HG02884 (cell line): ENCODE data around the gene EGFLAM.
A peak's percentile ranks its signal among the peaks of the same experiment; 100 is the strongest.
"Not testable (repeated sequence)": the region's sequence is repeated elsewhere in the genome, so short reads cannot be mapped to it uniquely, and the experiment has no call there.

Source experiments
- ATAC-seq: cut with Tn5 transposase; IDR thresholded peaks from one replicate; pipeline ENCODE4 v1.9.1; 2021; ENCODE audit warnings: mild to moderate bottlenecking, moderate library complexity; ENCODE audit not compliant: unreplicated experiment

Gene EGFLAM

DNA sequence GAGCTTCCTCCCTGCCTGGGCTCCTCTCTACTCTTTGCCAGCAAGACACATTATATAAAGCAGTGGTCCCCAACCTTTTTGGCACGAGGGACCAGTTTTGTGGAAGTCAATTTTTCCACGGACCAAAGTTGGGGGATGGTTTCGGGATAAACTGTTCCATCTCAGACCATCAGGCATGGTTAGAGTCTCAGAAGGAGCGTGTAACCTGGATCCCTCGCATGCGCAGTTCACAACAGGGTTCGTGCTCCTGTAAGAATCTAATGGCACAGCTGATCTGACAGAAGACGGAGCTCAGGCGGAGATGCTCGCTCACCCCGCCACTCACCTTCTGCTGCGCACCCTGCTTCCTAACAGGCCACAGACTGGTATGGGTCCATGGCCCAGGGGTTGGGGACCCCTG, 155.3 kb downstream of the EGFLAM start:
- ATAC-seq: no peak

DNA sequence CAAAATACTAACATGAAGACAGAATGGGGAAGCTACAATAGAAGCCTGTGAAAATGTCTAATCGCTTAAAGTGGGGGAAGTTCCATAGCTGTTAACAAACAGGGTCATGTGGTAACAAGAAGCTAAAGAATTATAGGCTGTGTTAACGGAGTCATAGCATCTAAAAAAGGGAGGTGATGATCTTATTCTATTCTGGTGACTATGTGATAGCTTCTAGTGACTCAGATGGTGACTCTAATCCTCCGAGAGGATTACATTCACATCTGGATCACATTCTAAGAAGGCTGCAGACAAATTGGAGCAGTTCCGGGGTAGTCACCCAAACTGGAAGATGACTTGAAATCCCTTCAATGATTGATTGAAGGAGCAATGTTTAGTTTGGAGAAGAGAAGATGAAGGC, 156.0 kb downstream of the EGFLAM start:
- ATAC-seq: no peak

DNA sequence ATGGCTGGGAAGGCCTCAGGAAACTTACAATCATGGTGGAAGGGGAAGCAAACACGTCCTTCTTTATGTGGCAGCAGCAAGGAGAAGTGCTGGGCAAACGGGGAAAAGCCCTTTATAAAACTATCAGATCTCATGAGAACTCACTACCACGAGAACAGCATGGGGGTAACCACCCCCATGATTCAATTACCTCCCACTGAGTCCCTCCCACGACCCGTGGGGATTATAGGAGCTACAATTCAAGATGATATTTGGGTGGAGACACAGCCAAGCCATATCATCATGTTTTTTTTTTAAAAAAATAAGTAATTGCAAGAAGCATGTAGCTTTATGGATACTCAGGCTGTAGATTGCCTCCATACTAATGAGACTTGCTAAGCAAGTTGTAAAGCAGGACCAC, 157.4 kb downstream of the EGFLAM start:
- ATAC-seq: not testable (repeated sequence)

DNA sequence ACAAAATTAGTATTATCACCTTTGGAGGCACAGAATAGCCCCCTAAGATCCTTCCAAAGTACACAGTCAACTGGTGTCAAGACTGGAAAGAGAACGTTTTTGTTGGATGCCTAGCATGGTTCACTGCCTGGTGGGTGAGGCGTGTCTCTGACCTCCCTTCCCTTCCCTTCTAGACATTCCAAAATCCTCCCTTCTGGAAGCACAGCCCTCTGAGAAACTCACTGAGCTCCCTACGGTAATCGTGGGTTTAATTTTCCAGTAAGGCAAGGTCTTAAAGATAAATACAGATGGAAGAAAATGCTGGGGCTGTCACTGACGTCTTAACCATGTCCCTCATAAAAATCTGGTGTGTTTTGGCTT, 159.3 kb downstream of the EGFLAM start:
- no peak for ATAC-seq

DNA sequence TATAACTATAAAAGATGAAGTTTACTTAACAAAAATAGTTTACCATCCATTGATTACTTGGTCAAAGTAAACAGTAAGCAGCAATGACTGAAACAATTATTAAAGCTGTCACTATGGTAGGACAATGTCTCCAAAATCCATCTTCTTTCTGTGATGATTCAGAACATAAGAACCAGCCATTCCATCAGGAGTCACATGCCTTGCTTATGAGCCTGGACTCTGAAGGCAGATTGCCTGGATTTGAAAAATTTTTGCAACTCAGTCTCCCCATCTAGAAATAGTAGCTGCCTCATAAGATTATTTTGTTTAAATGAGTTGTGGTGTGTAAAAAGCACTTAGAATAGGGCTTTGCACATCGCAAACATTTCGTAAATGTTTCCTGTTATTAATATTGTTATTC, 161.9 kb downstream of the EGFLAM start:
- ATAC-seq: no peak

DNA sequence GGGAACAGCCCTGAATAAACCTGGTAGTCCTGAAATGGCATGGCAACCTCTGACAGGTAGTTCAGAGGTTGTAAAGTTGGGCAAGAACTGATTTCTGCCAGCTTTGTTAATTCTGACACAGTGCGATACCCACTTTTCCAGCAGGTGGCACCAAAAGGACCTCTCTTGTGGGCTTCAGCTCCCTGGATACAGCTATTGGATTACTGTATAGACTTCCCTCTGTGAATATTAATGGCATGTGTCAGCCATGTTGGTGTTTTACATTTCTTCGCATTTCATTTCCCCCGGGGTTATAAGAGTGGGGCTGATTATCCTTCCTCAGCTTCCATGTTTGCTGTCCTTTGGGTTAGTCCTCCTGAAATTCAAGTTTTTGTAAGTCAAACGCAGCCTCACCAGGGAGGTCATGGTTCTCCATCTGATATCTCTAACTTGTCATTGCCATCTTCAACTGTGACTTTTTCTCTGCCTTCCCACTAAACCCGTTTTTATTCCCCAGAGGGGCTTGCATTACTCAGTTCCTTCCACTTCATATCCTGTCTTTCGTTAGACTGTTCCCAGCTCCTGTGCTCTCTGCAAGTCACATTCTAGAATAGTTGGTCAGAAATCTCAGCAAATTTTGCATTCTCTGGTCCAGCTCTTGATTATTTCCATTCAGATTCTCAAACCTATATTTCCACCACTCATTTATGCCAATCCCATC, 162.5 kb downstream of the EGFLAM start:
- ATAC-seq: peak; percentile 81

DNA sequence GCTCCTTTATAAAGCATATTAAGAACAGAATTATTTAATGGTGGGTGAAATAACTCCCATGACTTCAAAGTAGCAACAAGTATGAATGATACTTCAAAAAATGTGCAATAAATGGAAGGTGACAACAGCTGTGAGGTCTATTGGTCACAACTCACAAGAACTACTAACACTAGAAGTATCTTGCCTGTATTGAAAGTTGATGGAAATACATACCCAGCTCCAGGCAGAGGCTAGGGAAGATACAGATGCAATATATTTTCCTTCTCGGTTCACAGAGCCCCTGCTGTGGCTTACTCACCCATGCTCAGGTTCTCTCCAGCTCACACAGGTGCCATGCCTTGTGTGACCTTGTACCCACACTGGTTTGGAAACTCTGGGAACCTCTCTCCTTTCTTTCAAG, 164.3 kb downstream of the EGFLAM start:
- ATAC-seq: no peak

DNA sequence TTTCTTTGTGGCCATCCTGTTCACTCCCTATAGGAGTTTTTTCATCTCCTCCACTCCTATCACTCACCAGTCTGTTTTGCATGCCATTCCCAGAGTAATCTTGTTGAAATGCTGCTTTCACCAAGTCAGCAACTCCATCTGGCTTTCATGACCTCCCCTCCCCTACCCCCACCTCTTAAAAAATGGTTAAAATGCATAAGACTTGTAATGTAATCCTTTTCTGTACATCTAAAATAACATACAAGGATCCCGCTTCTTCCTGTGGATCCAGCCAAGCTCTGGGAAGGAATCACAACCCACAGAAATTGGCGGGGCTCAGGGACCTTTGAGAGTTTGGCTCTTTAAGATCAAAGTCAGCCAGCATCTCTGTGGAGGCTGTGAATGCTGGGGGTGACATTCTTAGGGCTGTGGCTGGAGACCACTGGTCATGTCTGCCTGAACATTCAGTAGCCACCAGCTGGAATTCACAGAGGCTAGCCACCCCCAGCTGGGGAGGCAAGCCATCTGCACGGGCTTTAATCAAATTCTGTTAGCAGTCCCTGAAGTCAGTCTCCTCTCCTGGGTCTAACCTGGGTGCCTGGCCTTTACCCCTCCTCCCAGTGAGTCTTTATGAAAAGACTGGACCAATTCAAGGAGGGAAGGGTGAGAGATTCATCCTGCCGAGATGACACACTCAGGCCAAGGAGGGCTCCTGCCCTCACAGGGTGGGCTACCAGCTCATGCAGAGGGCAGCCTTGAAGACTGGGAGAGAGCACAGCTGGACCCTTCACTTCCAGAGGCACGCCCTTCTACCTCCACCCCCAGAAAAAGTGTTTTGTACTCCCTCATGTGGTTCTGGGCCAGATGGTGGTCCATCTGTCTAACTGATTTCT, 165.2 kb downstream of the EGFLAM start:
- no peak for ATAC-seq

DNA sequence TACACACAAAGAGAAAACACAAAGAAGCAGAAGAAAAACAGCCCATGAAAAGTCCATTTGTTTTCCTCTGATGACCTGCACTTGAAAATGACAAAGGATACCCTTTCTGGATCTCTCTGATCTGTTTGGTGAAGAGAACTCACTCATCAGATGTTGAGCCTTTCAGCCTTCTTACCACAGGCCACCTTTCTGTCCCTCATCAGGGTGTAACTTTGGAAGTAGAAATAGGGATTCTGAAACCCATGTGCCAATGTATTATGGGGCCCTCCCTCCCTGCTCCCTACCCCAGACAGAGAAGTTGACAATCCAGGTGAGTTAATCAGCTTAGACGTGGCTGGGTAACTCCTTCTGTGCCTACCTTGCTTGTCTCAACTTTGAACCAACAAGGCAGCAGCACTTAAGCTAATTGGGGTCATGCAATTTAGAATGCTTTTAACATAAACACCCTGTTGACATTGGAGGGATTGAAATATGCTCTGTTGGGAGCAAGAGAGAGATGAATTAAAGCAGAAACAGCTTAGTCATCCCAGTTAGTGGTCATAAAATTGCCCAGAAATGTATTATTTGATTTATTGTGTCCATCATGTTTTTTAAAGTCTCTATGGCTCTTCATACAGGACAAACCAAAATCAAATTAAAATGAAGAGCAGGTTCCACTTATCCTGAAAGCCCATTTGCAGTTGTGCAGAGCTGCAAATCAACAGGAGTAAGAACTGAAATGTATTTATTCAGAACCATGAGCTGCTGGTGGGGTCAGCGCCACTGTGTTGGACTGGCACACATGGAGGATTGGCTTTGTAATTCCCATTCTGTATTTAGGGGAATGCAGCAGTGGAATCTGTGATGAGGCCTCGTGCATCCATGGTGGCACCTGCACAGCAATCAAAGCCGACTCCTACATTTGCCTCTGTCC, 166.0 kb downstream of the EGFLAM start:
- ATAC-seq: no peak

DNA sequence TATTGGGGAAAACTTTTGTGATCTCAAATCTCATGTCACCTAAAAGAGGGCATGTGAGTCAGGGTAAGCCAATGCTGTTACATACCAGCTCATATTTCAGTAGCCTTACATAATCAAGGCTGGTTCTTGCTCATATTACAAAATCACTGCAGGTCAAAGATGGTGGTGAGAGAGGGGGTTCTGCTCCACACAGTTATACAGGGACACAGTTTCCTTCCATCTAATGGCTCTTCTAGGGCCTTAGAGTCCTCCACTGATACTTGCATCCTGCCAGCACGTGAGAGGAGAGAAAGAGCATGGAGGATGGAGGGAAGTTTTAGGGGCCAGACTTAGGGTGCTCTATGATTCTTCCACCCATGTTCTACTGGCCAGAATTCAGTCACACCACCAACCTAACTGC, 168.1 kb downstream of the EGFLAM start:
- no peak for ATAC-seq

DNA sequence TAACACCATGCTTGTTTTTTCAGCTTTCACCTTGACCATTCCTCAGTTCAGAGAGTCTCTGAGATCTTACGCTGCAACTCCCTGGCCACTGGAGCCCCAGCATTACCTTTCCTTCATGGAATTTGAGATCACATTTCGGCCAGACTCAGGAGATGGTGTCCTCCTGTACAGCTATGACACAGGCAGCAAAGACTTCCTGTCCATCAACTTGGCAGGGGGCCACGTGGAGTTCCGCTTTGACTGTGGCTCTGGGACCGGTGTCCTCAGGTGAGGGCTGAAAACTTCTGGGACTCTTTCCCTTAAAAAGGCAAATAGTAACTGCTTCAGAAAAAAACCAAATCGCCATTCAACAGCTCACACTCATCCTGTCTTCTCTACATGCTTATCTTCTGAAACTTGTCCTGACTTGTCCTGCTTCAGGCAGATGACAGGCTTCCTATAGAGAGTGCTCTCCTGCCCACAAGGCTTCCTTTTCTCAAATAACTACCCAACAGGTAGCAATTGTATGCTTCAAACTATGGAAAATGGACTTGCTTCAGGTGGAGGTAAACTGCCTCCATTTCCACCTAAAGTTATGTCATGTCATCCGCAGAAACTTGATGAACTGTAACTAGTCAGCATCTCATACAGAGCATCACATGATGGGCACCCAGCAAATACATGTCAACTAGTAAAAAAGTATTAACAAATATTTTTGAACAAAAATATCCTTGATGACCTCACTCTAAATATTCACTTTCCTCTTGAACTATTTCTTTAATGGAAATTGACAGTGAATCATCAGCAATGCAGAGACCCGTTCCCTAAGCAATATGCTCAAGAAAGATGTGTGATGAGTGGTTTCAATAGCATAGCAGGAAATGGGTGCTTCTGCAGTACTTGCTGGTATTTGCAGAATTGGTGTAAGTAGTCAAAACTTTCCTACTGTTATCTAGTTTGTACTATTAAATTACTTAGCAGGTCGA, 168.9 kb downstream of the EGFLAM start:
- ATAC-seq: no peak

DNA sequence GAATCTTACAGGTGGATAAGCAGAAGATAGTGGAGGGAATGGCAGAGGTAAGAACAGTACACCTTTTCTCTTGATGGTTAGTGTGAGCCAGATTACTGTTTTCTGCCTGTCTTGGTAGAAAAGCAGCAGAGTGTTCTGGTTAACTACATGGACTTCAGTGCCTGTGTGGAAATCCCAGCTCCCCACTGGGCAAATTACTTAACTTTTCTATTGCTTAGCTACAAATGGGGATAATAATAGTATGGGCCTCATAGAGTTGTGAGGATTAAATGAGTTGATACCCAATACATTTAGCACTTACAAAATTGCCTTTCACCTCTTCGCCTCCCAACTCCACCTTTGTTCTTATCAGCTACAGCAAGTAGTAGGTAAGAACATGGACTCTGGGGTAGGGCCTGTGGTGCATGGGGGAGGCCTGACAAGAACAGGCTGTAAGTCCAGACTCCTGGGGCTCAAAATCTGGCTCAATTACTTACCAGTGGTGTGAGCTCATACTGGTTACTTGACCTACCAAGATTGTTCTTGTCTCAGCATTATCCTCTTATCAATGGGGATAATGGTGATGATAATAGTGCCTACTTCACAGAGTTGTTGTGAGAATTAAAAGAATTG, 173.0 kb downstream of the EGFLAM start:
- ATAC-seq: no peak

DNA sequence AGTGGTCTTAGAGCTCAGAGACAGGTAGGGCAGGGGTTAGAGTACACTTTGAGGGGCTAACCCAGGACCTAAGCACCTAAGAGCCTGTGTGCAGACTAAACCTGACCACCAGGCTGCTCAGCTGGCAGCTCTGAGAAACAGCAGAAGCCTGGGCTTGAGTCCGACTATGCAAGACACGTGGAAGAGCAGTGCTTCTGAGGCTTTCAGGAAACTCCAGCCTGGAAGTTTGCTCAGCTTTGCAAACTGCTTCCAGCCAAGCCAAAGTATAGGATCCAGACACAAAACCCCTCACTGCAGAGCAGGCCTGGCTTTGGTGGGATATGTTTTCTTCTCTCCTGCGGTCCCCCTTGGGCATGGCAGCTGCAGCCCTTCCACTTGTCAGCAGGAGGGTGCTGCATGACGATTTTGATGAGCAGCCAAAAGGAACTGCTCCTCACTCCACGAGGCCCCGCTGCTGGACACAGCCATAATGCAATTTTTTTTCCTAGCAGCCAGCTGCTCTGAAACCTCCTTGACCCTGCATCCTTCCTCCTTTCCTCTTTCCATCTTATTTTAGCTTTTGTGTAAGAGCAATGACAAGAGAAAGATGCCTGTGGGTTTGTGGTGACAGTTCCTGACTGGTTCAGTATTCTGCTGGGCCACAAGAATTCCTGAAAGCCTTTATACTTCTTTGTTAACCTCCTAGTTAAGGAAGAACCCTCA, 175.0 kb downstream of the EGFLAM start:
- ATAC-seq: no peak

DNA sequence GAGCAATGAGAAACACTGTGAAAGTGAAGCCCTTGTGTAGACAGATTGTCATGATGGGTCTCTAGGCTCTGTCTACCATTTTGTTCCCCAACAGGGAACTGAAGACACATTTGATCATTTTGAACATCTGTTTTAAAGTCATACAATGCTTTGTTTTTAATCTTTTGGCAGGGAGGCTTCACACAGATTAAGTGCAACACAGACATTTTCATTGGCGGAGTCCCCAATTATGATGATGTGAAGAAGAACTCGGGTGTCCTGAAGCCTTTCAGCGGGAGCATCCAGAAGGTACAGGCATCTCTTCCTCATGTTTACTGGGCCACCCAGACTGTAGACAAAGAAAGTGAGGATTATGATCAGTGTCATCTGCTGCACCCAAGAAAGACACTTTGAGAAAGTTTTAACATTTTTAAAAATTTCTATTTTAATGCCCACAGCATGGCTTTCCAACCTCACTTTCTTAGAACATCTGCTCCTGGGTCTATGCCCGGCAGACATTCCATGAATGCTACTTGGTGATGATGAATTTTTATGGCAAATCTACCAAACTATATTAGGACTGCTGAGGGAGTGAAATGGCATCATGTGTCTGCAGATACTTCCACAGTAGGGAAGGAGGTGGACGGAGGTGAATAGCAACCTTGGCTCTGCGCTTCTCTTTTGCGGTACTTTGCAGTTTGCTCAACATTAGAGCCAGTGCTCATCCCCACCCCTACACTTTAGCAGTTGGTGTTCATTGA, 176.8 kb downstream of the EGFLAM start:
- no peak for ATAC-seq

DNA sequence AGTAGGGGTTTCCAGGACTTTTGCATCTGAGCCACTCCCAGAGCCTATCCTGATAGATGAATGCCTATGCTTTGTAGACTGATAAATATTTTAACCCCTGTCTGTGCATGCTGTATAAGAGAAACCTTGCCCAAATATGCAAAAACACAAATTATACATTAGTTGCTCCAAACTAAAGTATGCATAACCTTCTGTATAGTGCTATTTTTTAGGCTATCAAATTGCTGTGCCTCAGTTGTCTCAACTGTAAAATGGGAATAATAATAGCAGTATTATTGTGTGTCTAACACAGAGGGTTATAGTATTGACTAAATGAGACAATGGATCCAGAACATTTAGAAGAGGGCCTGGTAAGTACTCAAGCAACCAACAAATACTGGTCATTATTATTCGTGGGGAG, 180.4 kb downstream of the EGFLAM start:
- no peak for ATAC-seq

DNA sequence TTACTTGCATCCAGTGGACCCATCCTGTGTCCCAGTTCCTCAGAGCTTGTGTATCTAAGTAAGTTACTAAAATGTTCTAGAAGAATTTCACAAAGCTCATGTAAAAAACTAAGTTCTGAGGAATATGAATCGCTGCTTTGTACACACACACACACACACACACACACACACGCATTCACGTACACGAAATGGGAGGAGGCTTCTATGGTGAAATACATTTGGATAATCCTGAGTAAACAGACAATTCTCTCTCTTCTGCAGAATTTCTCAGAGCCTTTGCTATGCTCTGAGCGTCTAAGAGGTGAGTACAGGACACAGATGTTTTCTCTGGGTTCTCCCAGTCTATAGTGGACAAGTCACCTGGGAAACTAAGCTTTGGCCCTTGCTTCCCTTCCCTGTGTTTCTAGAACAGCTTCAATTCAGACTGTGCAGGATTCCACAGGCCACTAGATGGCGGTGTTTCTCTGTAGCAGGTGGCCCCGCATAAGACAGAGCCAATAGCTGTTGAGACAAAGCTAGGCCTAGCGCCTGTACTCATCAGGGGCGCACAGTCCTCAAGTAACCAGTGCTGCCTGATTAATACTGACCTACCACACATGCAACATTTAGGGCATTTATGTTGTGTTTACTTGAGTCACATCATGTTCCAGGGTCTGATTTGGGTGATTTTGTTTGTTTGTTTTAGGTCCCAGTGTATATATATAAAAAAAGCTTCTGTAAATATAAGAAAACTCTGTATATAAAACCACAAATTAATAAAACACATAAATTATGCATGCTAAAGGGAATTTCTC, 183.3 kb downstream of the EGFLAM start:
- peak; percentile 100 for ATAC-seq

DNA sequence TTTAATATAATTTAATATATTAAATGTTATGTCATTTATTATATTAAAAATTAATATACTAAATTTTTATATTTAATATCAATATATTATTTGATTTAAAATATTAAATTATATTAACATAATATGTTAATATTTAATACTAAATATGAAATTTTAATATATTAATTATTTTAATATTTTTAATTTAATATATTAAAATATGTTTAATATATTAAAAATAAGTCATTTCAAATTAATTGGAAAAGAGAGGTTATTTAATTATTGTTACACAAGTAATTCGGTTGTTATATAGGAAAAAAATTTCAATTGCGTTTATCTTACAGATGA, 183.9 kb downstream of the EGFLAM start:
- no peak for ATAC-seq

DNA sequence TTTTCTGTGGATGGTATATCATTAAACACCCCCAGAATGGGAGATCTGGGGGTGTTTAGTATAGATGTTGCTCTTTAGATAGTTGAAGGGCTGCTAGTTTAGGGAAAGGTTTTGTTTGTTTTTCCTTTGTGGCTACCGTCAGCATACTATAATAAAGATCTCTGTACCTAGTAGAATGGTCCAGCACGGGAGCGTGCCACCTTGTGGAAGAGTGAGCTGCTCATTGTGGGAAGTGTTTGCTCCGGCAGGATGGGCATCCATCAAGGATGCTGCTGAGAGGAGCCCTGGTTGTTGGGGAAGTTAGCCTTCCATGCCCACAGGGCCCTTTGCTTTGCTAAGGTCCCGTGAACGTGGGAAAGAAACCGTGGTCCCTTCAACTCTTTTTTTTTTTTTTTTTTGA, 185.0 kb downstream of the EGFLAM start:
- no peak for ATAC-seq
